Activated naive CD8-positive, alpha-beta T cell (primary cell): ENCODE measurements around the gene PRICKLE2.

Experiments
- H3K27ac Mint-ChIP-seq: one replicate; pipeline ENCODE4 v1.8.0; 2021; ENCODE audit warnings: mixed read lengths
- H3K27me3 Mint-ChIP-seq: one replicate; pipeline ENCODE4 v1.8.0; 2021; ENCODE audit warnings: mixed read lengths
- H3K36me3 Mint-ChIP-seq: one replicate; pipeline ENCODE4 v1.8.0; 2021; ENCODE audit warnings: mixed read lengths
- H3K4me1 Mint-ChIP-seq: one replicate; pipeline ENCODE4 v1.8.0; 2021; ENCODE audit warnings: low read depth, mixed read lengths
- H3K4me3 Mint-ChIP-seq: one replicate; pipeline ENCODE4 v1.8.0; 2021; ENCODE audit warnings: mild to moderate bottlenecking, mixed read lengths
- H3K9me3 Mint-ChIP-seq: one replicate; pipeline ENCODE4 v1.8.0; 2021; ENCODE audit warnings: low read depth, mixed read lengths

PRICKLE2 gene

DNA sequence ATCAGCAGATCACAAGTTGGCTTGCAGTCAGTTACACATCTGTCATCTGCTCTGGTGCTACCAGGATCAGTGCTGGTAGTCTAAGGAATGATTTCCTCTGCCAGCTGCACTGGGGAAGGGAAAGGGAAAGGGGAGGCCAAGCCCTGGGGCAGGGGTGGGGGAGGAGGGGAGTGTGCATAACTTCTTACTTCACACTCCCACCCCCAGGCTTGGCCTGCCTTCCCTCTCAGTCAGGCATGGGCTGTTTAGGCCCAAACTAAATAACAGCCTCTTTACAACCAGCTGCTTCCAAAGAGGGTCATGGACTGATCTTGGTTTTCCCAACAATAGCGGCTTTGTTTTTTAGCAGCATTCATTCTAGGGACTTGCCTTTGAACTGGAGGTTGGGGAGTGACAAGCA lies 115.8 kb downstream of the PRICKLE2 start:
- H3K36me3 Mint-ChIP-seq = no peaks in the 10 kb centered on the region
- no peaks in the 10 kb centered on the region for H3K4me1 Mint-ChIP-seq
- no peak overlapping the region for H3K27ac Mint-ChIP-seq
- peaks cover 5% of the 10 kb centered on the region for H3K9me3 Mint-ChIP-seq
- H3K27me3 Mint-ChIP-seq = peaks cover 13% of the 10 kb centered on the region
- H3K4me3 Mint-ChIP-seq = no peak overlapping the region

DNA sequence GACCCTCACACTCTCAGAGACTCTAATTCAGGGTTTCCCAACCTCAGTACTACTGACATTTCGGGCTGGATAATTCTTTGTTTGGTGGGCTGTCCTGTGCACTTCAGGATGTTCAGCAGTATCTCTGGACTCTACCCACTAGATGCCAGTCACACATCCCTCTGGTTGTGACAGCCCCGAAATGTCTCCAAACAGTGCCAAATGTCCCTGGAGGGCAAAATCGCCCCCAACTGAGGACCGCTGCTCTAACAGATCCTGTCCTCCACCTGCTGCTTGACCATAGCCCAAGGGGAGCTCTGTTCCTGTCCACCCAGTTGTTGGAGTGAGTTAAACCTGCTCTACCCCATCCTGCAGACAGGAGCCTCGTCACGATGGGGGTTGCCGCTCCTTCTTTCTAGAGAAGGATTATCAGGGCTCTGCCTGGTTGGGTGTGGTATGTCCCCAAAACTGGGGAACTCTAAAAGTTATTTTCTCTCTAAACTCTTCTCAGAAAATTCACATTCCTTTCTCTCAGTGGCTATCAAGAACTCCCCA lies 116.4 kb downstream of the PRICKLE2 start:
- H3K4me3 Mint-ChIP-seq = no peak overlapping the region
- H3K4me1 Mint-ChIP-seq = no peaks in the 10 kb centered on the region
- no peaks in the 10 kb centered on the region for H3K9me3 Mint-ChIP-seq
- no peak overlapping the region for H3K27ac Mint-ChIP-seq
- peaks cover 16% of the 10 kb centered on the region for H3K27me3 Mint-ChIP-seq
- H3K36me3 Mint-ChIP-seq = no peaks in the 10 kb centered on the region

DNA sequence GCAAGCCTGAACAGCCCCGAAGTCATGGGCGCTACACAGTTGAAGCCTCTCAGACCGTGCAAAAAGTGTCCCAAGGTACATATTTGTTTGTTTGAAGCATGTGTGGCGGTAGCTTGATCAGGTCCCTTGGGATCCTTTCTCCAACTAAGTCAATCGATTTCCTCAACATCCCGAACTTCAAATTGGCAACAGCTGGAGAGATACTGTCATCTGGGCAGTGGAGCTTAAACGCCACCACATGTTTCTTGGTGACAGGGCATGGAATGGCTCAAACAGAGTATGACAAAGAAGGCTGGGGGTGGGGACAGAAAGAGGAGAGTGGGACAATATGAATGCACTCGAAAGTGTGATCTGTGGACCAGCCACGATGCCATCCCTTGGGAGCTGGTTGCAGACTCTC lies 117.0 kb downstream of the PRICKLE2 start:
- peaks cover 18% of the 10 kb centered on the region for H3K27me3 Mint-ChIP-seq
- no peaks in the 10 kb centered on the region for H3K9me3 Mint-ChIP-seq
- no peak overlapping the region for H3K4me3 Mint-ChIP-seq
- no peak overlapping the region for H3K27ac Mint-ChIP-seq
- no peaks in the 10 kb centered on the region for H3K4me1 Mint-ChIP-seq
- no peaks in the 10 kb centered on the region for H3K36me3 Mint-ChIP-seq

DNA sequence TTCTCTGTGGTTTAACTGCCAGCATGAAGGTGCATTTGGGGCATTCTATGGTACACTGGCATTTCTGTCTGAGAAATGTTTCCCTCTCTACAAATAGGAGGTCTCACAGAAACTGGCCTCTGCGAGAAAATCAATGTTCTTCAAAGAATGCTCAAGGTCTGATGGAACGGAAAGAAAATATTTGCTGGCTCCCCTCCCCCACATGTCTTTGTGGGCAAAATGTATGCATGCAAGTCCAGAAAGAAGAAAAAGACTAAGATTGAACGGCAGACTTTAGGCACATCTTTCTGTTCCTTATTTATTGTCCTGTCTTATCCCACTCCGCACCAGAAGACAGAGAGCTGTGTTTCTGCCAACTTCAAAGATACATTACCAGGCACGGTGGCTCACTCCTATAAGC lies 118.1 kb downstream of the PRICKLE2 start:
- H3K36me3 Mint-ChIP-seq = no peaks in the 10 kb centered on the region
- no peaks in the 10 kb centered on the region for H3K9me3 Mint-ChIP-seq
- H3K27me3 Mint-ChIP-seq = peaks cover 18% of the 10 kb centered on the region
- H3K4me1 Mint-ChIP-seq = no peaks in the 10 kb centered on the region
- no peak overlapping the region for H3K4me3 Mint-ChIP-seq
- no peak overlapping the region for H3K27ac Mint-ChIP-seq

DNA sequence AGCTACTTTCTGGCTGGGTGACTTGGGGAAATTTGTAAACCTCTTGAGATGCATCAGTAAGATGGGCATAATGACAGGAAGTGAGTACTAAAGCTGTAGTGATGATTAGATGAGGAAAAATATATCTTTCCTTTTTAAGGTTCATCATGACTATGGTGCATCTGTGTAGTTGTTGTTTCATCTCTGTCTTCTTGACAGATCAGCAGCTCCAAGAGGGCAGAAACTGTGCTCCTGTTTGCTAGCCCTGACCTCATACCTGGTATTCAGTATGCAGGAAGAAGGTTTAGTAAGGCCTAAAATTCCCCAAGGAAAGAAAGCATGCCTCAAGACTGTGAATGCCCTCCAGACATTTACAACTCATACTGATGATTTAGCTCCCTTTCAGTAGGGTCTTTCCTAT lies 119.5 kb downstream of the PRICKLE2 start:
- Mint-ChIP-seq H3K4me1 (no peaks in the 10 kb centered on the region), H3K27ac (no peak overlapping the region), H3K27me3 (peaks cover 18% of the 10 kb centered on the region), H3K36me3 (no peaks in the 10 kb centered on the region), H3K9me3 (no peaks in the 10 kb centered on the region), H3K4me3 (no peak overlapping the region)

DNA sequence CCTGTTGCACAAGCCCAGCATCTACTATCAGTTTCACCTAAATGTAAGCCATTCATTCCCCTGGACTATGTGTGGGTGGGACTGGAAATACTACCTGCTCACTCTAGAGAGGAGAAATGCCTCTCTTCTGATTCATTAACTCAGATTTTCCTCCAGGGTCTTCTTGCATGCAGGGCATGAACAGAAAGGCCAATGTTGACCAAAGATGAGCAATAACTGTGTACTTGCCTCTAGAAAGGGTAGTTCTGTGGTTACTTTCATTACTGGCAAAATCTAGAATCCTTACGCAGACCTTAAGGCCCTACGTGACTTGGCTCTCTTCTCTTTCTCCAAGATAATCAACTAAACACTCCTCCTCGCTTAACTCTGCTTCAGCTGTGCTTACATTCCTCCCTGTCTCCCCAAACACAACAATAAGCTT lies 120.6 kb downstream of the PRICKLE2 start:
- Mint-ChIP-seq H3K27me3 (peaks cover 10% of the 10 kb centered on the region), H3K36me3 (no peaks in the 10 kb centered on the region), H3K4me3 (no peak overlapping the region), H3K9me3 (no peaks in the 10 kb centered on the region), H3K27ac (no peak overlapping the region), H3K4me1 (no peaks in the 10 kb centered on the region)

DNA sequence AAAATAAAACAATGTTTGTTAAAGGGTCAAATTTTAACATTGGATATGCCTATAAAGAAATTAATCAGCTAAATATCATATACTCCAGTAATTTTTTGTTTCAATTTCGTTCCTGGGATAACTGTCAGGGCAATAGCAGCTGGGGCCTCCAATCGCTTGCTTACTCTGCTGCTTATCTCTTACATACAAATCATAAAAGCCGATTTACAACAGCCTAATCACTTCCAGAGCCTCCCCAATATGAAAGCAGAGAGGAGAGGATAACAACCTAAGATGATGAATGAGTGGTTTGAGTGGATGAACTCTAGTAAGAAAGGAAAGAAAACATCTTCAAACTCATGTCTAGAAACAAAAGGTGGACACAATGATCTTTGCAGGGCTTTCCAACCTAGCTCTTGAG lies 121.3 kb downstream of the PRICKLE2 start:
- Mint-ChIP-seq H3K27me3 (peaks cover 10% of the 10 kb centered on the region), H3K36me3 (no peaks in the 10 kb centered on the region), H3K9me3 (no peaks in the 10 kb centered on the region), H3K27ac (no peak overlapping the region), H3K4me3 (no peak overlapping the region), H3K4me1 (no peaks in the 10 kb centered on the region)

DNA sequence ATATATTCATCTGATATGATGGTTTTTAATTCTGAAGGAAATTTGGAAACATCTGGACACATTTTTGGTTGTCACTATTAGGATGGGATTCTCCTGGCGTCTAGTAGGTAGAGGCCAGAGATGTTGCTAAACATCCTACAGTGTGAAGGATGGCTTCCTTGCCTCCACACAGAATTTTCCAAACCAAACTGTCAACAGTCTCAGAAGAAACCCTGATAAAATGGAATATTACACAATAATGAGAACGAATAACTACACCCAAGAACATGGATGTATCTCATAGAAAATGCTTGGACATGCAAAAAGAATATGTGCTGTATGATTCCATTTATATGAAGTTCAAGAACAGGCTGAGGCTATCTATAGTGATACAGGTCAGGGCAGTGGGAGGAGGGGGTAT lies 122.1 kb downstream of the PRICKLE2 start:
- no peak overlapping the region for H3K27ac Mint-ChIP-seq
- H3K36me3 Mint-ChIP-seq = no peaks in the 10 kb centered on the region
- H3K9me3 Mint-ChIP-seq = no peaks in the 10 kb centered on the region
- H3K4me3 Mint-ChIP-seq = no peak overlapping the region
- peaks cover 13% of the 10 kb centered on the region for H3K27me3 Mint-ChIP-seq
- H3K4me1 Mint-ChIP-seq = no peaks in the 10 kb centered on the region

- Mint-ChIP-seq H3K27me3 (peaks cover 13% of the 10 kb centered on the region), H3K9me3 (no peaks in the 10 kb centered on the region), H3K36me3 (no peaks in the 10 kb centered on the region), H3K4me1 (no peaks in the 10 kb centered on the region), H3K4me3 (no peak overlapping the region), H3K27ac (no peak overlapping the region)
Measured at GRCh38 chr3:64102147-64102546, 123.1 kb downstream of the PRICKLE2 start.

GRCh38 chr3:64099316-64099715 lies 126.0 kb downstream of the PRICKLE2 start:
- peaks cover 11% of the 10 kb centered on the region for H3K27me3 Mint-ChIP-seq
- H3K4me1 Mint-ChIP-seq = no peaks in the 10 kb centered on the region
- no peak overlapping the region for H3K27ac Mint-ChIP-seq
- no peaks in the 10 kb centered on the region for H3K36me3 Mint-ChIP-seq
- no peaks in the 10 kb centered on the region for H3K9me3 Mint-ChIP-seq
- no peak overlapping the region for H3K4me3 Mint-ChIP-seq

GRCh38 chr3:64098670-64099069 lies 126.6 kb downstream of the PRICKLE2 start:
- H3K4me1 Mint-ChIP-seq = no peaks in the 10 kb centered on the region
- no peaks in the 10 kb centered on the region for H3K36me3 Mint-ChIP-seq
- no peak overlapping the region for H3K27ac Mint-ChIP-seq
- H3K27me3 Mint-ChIP-seq = peaks cover 8% of the 10 kb centered on the region
- H3K9me3 Mint-ChIP-seq = no peaks in the 10 kb centered on the region
- no peak overlapping the region for H3K4me3 Mint-ChIP-seq

DNA sequence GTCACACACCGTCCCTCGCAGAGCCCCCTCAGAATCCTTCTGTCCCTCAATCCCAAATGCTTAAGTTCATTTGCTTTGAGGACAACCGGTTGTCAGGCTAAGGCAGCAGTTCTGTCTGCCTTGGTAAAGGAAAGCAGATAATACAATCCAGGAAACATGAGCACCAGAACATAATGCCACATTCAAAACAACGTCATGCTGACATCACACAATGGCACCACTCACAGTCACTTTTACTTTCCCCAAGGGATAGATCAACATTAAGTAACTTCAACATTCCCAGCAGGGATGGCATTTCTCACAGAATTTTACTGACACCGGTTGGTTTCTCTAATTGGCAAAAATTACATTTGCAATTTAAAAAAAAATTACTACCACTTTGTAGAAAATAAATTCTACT lies 127.3 kb downstream of the PRICKLE2 start:
- Mint-ChIP-seq H3K27me3 (peaks cover 7% of the 10 kb centered on the region), H3K4me1 (no peaks in the 10 kb centered on the region), H3K36me3 (no peaks in the 10 kb centered on the region)

DNA sequence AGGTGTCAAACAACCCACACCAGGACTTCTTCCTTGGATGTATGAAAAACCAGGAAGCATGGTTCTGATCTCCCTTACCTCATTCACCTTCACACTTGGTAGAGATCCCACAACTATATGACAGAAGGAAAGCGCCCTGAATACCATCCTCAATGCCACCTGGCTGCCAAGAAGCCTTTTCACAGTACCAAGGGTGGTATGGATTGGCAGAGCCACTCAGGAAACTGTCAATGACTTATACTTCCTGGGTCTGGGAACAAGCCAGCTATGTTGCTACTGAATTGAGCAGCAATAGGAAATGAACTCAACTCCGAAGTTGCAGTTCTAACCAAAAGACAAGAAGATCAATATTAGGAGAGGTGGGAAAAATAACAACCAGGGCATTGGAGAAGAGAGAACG lies 129.5 kb downstream of the PRICKLE2 start:
- no peaks in the 10 kb centered on the region for H3K9me3 Mint-ChIP-seq
- no peaks in the 10 kb centered on the region for H3K36me3 Mint-ChIP-seq
- H3K27ac Mint-ChIP-seq = no peak overlapping the region
- no peaks in the 10 kb centered on the region for H3K4me1 Mint-ChIP-seq
- H3K27me3 Mint-ChIP-seq = peaks cover 9% of the 10 kb centered on the region
- no peak overlapping the region for H3K4me3 Mint-ChIP-seq

More for the DNA sequence above, 127.3 kb downstream of the PRICKLE2 start:
- Mint-ChIP-seq H3K9me3 (no peaks in the 10 kb centered on the region), H3K27ac (no peak overlapping the region), H3K4me3 (no peak overlapping the region)

GRCh38 chr3:64094713-64095079 lies 130.6 kb downstream of the PRICKLE2 start:
- no peak overlapping the region for H3K4me3 Mint-ChIP-seq

DNA sequence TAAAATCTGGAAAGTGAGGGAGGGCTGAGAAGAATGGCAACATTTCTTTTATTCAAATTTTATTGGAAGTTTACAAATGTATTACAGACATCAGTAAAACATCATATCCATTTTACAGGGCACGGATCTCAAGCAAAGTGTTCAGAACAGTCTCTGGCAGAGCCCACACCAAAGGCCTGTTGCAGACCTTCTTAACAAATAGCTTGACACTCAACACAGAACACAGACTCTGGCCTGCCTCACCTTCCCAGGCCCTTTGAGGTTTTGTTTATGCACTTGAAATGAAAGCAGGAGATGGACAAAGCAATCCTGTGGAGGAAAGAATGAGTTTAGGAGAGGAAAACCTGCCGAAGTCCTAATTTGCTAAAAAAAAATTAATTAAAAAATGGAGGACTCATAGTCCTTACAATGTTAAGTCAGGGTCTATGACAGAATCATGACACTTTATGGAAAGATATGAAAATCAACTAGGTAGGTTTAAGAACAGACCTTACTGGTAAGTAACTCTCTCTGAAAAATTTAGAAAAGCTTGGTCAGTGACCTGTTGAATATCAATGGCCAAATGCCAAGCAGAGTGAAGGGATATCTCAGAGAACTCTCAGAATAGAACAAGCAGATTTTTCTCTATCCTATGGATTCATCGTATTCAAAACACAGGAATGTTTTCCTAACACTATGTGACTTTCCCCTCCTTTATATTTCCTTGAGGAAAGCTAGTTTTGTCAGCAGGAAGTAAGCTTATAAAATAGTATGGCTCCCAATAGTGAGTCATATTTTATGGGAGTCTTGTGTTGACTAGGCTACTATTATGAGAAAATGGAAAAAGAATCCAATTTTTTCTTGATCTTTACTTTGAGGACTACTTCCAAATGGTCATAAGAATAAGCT lies 131.2 kb downstream of the PRICKLE2 start:
- Mint-ChIP-seq H3K27ac (no peak overlapping the region), H3K27me3 (peaks cover 9% of the 10 kb centered on the region), H3K4me3 (no peak overlapping the region), H3K4me1 (no peaks in the 10 kb centered on the region), H3K36me3 (no peaks in the 10 kb centered on the region), H3K9me3 (no peaks in the 10 kb centered on the region)

More at GRCh38 chr3:64094713-64095079, 130.6 kb downstream of the PRICKLE2 start:
- no peaks in the 10 kb centered on the region for H3K36me3 Mint-ChIP-seq
- H3K9me3 Mint-ChIP-seq = no peaks in the 10 kb centered on the region
- peaks cover 9% of the 10 kb centered on the region for H3K27me3 Mint-ChIP-seq
- H3K27ac Mint-ChIP-seq = no peak overlapping the region
- H3K4me1 Mint-ChIP-seq = no peaks in the 10 kb centered on the region

DNA sequence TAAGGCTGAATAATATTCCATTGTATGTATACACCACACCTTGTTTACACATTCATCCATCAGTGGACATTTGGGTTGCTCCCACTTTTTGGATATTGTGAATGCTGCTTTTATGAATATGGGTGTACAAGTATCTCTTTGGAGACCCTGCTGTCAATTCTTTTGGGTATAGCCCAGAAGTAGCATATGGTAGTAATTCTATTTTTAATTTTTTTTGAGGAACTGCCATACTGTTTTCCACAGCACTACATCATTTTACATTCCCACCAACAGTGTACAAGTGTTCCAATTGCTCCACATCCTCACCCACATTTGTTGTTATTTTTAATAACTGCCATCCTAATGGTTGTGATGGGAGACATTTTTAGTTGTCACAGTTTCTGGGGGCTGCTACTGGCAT lies 132.1 kb downstream of the PRICKLE2 start:
- no peaks in the 10 kb centered on the region for H3K9me3 Mint-ChIP-seq
- no peak overlapping the region for H3K4me3 Mint-ChIP-seq
- H3K27ac Mint-ChIP-seq = no peak overlapping the region
- no peaks in the 10 kb centered on the region for H3K36me3 Mint-ChIP-seq
- no peaks in the 10 kb centered on the region for H3K4me1 Mint-ChIP-seq
- peaks cover 6% of the 10 kb centered on the region for H3K27me3 Mint-ChIP-seq
